ENCODE measurements around the gene SPRED2. TPM values are rescaled to one million over a fixed set of nuclear protein-coding genes. Genes with fewer than 3 reads are reported as not detected.

The SPRED2 gene
- total RNA-seq, 1 donor from 2014 or later, result 8.6 TPM

- DNase-seq, result no peak
Observed at GRCh38 chr2:65413106-65413505, 19.3 kb downstream of the SPRED2 start.

GRCh38 chr2:65411056-65411795 lies 21.2 kb downstream of the SPRED2 start:
- DNase-seq, result no peak

- DNase-seq, result no peak
Observed at GRCh38 chr2:65409045-65409444, 23.4 kb downstream of the SPRED2 start.

- DNase-seq, result no peak
Observed at GRCh38 chr2:65407240-65407639, 25.2 kb downstream of the SPRED2 start.

- DNase-seq, result no peak
Observed at GRCh38 chr2:65404988-65405697, 27.3 kb downstream of the SPRED2 start.

- DNase-seq, result no peak
Observed at GRCh38 chr2:65403529-65403915, 28.9 kb downstream of the SPRED2 start.

- no peak for DNase-seq
Observed at GRCh38 chr2:65402780-65403528, 29.4 kb downstream of the SPRED2 start.

GRCh38 chr2:65402323-65402722 lies 30.1 kb downstream of the SPRED2 start:
- no peak for DNase-seq

- DNase-seq, result no peak
Observed at GRCh38 chr2:65397122-65397521, 35.3 kb downstream of the SPRED2 start.

- DNase-seq, result no peak
Observed at GRCh38 chr2:65396348-65397026, 35.9 kb downstream of the SPRED2 start.

GRCh38 chr2:65395621-65396347 lies 36.6 kb downstream of the SPRED2 start:
- no peak for DNase-seq

- DNase-seq, result no peak
Observed at GRCh38 chr2:65393743-65394422, 38.5 kb downstream of the SPRED2 start.

- DNase-seq, result no peak
Observed at GRCh38 chr2:65393046-65393445, 39.4 kb downstream of the SPRED2 start.

GRCh38 chr2:65392609-65393008 lies 39.8 kb downstream of the SPRED2 start:
- DNase-seq, result peak; percentile 30

GRCh38 chr2:65390134-65390533 lies 42.3 kb downstream of the SPRED2 start:
- DNase-seq, result no peak

- no peak for DNase-seq
Observed at GRCh38 chr2:65389476-65389875, 42.9 kb downstream of the SPRED2 start.

GRCh38 chr2:65388596-65389390 lies 43.6 kb downstream of the SPRED2 start:
- no peak for DNase-seq

GRCh38 chr2:65388051-65388531 lies 44.3 kb downstream of the SPRED2 start:
- DNase-seq, result no peak

GRCh38 chr2:65386989-65387388 lies 45.4 kb downstream of the SPRED2 start:
- DNase-seq, result no peak

GRCh38 chr2:65386344-65386743 lies 46.1 kb downstream of the SPRED2 start:
- no peak for DNase-seq
